HG03135 (cell line): ENCODE measurements around the gene CHST9.
"Not testable (repeated sequence)": the region's sequence is repeated elsewhere in the genome, so short reads cannot be mapped to it uniquely, and the experiment has no call there.

Experiments
- ATAC-seq: cut with Tn5 transposase; IDR thresholded peaks from one replicate; pipeline ENCODE4 v1.9.1; 2021; ENCODE audit warnings: mild to moderate bottlenecking, moderate library complexity; ENCODE audit not compliant: unreplicated experiment

CHST9 gene

DNA sequence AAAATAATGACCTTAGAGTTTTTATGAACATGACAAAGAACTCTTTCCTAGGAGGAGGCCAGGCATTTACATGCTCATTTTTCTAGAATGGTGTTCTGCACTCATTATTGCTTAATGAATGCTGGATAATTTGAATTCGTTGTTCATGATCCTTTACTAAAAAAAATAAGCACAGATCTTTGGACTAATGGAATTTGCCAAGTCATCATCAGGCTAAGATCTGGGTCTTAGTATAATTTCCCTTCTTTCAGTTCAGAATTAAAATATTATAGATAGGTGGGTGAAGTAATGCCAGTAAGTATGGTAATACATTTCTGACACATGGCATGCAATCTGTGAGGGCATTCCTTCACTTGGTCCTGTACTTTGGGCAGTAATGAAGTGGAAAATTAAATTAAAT is 175.8 kb downstream of the CHST9 start:
- no peak for ATAC-seq

DNA sequence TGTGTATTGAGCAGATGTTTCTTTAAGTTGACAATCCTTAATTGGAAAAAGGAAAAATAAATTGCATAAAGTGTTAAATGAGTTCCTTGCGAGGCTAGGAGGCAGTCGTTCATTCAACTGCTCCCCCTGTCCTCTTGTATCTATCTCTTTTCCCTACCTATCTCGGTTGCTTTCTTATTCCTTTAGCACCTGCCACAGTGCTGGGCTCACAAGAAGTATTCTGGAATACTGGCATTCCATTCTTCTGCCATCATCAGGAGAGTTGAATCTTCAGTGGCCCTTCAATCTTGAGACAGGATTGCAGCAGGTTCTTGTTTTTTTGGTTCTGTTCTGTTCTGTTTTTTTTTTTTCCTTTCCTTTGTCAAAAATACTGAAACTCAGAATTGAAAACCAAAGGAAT is 176.5 kb downstream of the CHST9 start:
- no peak for ATAC-seq

DNA sequence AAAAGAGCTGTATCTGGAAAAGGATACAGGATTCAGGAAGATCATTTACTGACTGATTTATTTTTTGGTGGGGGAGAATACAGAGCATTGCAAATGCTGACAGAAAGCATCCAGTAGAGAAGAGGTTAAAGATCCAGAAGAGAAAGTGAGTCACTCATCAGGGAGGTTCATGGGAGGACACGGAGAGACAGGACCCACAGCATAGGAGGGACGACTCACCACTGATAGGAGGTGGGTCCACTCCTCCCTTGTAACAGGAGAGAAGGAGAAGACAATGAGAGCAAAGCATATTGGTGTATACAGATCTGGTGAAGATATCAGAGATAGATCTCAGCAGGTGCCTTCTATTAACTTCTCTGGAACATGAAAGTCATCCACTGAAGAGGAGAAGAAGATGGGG is 177.2 kb downstream of the CHST9 start:
- ATAC-seq, result no peak

GRCh38 chr18:27005589-27005988 is 179.5 kb downstream of the CHST9 start:
- ATAC-seq, result no peak

GRCh38 chr18:27004056-27004829 is 180.9 kb downstream of the CHST9 start:
- ATAC-seq, result no peak

DNA sequence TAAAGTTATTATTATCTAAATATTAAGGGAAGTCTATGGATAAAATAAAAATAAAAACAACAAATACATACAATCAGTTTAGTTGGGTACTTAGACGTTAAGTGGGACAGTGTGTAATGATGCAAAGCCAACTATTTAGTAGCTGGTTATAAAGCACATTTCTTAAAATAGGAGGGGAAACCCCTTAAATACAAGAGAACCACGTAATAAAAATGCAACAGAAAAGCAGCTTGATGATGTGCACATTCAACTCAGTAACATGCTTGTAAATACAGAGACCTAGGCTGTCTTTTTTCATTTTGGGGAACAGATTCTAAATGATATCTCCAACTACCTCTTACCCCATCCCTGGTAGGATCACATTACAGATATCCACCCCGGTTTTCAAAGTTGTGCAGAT is 185.3 kb downstream of the CHST9 start:
- ATAC-seq, result no peak

- no peak for ATAC-seq
Measured at GRCh38 chr18:26993568-26993967, 191.5 kb downstream of the CHST9 start.

DNA sequence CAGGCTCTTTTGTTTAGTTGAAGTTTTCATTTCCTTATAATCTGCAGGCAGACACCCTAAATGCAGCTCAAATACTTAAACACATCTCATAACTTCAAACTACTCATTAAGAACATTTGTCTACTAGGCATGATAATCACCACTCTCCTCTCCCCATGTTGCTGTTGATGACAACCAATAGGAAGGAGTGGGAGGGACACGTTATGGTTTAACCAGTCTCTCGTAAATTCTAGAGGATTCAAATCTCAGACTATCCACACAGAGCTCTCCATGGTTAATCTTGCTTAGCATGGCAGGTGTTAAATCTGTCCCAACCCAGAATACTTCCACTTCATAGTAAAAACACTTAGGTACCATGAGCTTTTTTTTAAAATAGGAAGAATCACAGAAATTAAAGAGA is 192.2 kb downstream of the CHST9 start:
- no peak for ATAC-seq

DNA sequence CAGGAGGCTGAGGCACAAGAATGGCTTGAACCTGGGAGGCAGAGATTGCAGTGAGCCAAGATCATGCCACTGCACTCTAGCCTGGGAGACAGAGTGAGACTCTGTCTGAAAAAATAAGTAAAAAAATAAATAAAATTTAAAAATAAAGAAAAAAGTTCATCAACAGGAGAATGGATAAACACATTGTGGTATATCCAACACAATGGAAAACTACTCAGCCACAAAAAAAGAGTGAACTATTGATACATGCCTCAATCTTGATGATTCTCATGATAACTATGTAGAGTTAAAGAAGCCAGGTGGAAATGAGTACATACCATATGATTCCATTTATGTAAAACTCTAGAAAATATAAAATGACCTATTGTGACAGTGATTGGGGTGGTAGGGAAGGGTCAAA is 195.3 kb downstream of the CHST9 start:
- no peak for ATAC-seq

- no peak for ATAC-seq
Measured at GRCh38 chr18:26981360-26982082, 203.6 kb downstream of the CHST9 start.

DNA sequence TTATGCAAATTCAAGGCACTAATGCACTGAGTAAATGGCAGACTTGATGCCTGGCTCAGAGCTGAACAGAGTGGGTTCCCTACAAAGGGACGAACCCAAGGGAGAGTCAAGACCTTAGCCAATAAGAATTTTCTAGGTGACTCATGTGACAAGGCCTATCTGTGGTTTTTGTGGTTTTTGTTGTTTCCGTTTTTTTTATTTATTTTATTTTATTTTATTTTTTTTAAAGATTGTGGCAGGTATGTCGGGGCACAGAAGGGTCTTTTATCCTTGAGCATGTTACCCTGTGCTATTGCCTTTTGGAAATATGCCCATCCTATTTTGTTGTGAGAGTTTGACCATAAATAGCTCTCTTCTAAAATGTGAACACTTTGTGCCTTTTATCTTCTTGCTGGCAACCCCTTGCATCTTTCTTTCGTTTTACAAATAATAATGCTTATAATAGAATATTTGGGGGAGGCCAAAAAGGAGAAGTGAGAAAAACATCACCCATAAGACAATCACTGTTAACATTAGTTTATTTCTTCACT is 206.2 kb downstream of the CHST9 start:
- ATAC-seq, result peak; percentile 98

GRCh38 chr18:26977781-26978180 is 207.3 kb downstream of the CHST9 start:
- ATAC-seq, result no peak

- ATAC-seq, result no peak
Measured at GRCh38 chr18:26976206-26976605, 208.9 kb downstream of the CHST9 start.

GRCh38 chr18:26972549-26972948 is 212.6 kb downstream of the CHST9 start:
- ATAC-seq, result not testable (repeated sequence)

DNA sequence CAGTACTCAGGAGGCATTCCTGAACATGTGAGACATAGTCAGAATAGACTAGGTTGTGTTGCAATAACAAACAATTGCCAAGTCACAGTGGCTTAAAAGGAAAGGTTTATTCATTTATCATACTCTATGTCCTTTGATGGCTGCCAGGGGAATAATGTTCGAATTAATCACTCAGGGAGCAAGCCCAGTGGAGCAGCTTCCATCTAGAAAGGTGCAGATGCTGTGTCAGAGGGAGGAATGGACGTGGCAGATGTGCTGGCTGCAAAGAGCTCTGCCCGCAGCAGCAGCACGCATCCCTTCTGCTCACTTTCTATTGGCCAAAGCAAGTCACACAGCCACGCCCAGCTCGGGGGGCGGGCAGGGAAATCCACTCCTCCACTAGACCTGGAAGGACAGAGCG is 213.7 kb downstream of the CHST9 start:
- ATAC-seq, result no peak

GRCh38 chr18:26970637-26971036 is 214.5 kb downstream of the CHST9 start:
- ATAC-seq, result no peak

DNA sequence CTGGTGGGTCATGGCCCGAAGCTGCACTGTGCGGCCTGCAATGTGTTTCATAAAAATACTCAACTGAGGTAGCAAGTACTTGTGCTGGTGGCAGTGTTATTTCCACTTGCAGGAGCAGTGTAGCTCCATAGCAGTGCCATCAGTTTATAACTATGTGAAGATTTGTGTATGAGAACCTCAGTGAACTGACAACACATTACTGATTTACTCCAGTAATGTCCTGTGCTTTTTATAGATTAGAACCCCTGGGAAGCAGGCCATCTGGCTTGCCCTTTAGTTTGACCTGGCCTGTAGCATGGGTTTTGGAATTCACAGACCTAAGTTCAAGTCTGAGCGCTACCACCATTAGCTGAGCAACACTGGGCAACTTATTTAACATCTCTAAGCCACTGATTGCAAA is 219.9 kb downstream of the CHST9 start:
- ATAC-seq, result no peak

DNA sequence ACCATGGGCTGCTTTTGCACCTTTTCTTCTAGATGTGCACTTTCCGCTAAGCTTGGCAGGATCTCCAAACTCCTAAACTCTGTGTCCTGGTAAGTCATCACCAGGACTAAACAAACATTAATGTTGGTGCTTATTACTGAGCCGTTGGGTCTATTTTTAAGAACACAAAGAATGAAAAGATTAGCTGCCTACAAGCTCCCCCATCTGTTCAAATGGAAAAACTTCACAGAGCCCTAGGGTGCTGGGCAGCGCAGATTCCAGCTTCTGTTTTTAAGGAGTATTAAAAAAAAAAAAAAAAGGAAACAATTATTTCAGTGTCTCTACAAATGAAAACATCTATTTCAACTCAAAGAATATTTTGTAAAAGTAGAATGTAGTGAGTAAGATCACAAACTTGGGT is 221.8 kb downstream of the CHST9 start:
- ATAC-seq, result no peak

DNA sequence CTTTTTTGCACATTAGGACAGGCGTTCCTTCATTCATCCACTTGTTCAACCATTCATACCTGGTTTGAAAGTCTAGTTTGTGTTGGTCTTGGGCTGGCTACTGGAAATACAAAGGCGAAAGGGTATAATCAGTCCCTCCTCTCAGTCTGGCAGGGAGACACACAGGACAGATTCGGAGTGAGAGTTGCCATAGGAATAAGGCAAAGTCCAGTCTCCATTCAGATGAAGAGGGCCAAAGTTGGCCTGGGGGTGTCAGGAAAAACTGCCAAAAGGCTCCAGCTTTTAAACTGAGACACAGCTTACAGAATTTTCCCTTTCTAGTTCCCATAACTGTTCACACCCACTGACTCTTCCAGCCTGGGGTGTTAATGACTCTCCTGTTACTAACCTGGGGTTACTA is 223.3 kb downstream of the CHST9 start:
- no peak for ATAC-seq

- ATAC-seq, result no peak
Measured at GRCh38 chr18:26960911-26961310, 224.2 kb downstream of the CHST9 start.

DNA sequence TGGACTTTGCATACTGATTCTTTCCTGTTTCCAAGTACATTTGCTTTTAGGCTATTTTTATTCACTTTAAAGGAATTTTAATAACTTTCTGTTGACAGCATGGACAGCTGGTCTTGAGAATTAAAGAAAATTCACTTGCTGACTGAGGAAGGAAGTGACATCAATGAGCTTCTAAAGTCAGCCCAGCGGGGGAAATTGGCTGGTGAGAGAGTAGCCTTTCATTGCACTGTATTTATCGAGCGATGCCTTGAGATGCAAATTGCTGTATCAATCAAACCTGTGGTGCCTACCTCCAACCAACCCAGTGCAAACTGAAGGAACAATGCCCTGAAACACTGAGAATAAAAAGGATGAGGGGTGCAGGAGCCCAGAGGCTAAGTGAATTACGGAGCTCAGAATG is 228.2 kb downstream of the CHST9 start:
- ATAC-seq, result no peak

DNA sequence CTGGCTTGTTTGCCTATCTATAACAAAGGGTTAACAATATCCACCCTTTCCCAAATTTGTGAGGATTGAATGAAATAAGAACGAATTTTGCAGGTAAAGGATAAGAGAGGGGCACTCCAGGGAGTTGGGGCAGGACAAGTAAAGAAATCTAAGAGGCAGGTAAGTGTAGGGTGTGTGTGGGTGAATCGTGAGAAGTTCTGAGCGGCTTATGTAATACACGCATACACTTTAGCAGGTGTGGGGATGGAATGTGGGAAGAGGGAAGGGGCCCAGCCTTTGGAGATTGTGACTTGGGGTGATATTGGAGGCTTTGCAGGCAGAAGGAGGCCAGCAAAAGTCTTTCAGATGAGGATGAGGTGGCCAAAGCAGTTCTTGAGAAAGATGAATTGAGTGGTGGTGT is 236.4 kb downstream of the CHST9 start:
- no peak for ATAC-seq
